ENCODE results near the gene PKIG.

DNA sequence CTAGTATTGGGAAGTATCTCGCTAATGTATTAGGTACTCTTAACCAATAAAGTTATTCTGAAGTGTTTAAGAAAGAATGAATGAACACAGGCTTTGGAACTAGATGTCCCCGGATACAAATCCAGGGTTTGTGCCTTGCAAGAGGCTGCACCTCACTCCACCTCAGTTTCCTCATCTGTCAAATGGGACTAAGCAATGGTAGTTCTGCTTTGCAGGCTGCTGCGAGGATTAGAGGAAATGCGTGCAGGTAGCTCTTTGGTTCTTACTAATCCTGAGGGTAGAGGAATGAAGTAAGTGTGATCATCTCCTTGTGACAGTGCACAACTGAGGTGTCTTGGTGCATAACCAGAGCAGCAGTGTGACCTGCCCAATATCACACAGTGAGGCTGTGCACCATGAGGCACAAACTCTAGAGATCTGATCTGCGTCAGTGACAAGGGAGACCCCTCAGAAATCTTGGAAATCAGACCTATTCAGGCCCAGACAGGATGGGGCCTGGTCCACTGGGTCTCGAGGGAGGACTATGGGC, 42.4 kb downstream of the PKIG start:
- TF ChIP-seq, protein P1, sequence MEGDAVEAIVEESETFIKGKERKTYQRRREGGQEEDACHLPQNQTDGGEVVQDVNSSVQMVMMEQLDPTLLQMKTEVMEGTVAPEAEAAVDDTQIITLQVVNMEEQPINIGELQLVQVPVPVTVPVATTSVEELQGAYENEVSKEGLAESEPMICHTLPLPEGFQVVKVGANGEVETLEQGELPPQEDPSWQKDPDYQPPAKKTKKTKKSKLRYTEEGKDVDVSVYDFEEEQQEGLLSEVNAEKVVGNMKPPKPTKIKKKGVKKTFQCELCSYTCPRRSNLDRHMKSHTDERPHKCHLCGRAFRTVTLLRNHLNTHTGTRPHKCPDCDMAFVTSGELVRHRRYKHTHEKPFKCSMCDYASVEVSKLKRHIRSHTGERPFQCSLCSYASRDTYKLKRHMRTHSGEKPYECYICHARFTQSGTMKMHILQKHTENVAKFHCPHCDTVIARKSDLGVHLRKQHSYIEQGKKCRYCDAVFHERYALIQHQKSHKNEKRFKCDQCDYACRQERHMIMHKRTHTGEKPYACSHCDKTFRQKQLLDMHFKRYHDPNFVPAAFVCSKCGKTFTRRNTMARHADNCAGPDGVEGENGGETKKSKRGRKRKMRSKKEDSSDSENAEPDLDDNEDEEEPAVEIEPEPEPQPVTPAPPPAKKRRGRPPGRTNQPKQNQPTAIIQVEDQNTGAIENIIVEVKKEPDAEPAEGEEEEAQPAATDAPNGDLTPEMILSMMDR (IDR thresholded peaks at IDR 0.05), result no peak
- TF ChIP-seq EZH2 (IDR thresholded peaks at IDR 0.05), result no peak
